ENCODE results near the gene BHLHA15.
"Not testable (repeated sequence)": the region's sequence is repeated elsewhere in the genome, so short reads cannot be mapped to it uniquely, and the experiment has no call there.

Gene BHLHA15

GRCh38 chr7:98211676-98212531 is 665 bp downstream of the BHLHA15 start:
- DNase-seq, result no peak

GRCh38 chr7:98212532-98213041 is 1.3 kb downstream of the BHLHA15 start:
- no peak for DNase-seq

DNA sequence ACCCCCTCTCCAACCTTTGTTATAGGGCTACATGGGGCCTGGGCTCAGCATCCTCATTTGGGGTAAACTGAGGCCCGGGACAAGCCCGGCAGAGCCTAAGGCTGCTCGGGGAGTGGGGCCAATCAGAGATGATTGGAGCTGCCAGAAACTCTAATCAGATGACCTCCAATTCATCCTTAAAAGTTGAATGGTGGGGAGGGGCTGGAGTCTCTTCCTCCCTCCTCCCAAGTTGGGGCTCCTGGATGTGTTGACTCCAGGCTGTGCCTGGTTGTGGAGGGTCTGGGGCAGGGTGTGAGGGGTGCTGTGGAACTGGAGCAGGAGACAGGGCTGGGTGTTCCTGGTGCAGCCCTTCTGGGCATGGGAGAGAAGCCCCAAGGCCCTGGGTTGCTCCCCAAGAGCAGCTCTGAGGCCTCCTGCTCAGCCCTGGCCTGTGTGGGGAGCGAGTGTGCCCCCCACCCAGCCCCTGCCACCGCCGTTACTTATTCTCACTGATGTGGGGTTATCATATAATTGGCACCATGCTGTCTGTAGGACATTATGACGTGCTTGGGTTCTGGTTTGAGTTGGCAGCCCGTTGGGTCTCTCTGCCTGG is 2.2 kb downstream of the BHLHA15 start:
- no peak for DNase-seq

DNA sequence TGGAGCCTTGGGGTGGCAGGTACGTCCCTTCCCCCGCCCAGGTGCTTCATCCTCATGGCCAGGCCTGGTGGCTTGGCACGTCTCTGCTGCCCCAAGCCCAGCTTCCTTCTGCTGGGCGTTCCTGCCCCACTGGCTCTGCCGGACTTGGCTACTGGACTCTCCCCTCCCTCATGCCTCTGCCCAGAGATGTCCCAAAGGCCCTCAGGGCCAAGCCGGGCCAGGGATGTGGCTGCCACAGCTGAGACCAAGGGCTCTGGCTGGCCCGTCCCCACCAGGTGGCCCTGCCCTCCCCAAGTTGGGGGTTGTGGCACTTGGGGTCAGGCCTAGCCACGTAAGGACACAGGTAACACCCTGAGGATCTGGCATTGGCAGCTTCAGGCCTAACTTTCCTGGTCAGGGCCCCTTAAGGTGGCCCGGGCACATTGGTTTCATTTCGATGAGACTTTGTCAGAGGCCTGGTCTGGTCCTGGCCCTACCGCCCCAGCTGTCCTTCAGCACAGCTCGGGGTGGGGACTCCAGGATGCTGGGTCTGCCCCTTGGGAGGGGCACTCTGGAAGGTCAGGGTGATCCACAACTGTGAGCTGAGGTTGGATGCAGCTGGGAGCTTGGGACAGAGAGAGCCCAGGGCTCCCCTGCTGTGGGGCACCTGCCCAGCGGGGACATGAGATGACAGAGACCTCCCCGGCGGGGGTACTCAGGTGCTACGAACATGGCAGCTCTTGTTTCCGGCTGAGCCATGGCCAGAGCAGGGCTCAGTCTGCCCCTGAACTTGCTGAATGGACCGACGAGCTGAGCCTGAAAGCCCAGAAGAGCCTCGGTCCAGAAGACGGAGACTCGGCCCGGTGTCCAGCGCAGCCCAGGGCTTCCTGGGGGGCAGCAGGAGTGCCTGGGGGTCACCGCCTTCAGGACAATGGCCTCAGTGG is 2.9 kb downstream of the BHLHA15 start:
- no peak for DNase-seq

GRCh38 chr7:98214811-98215321 is 3.6 kb downstream of the BHLHA15 start:
- no peak for DNase-seq

- DNase-seq, result no peak
Observed at GRCh38 chr7:98215561-98216495, 4.6 kb downstream of the BHLHA15 start.

DNA sequence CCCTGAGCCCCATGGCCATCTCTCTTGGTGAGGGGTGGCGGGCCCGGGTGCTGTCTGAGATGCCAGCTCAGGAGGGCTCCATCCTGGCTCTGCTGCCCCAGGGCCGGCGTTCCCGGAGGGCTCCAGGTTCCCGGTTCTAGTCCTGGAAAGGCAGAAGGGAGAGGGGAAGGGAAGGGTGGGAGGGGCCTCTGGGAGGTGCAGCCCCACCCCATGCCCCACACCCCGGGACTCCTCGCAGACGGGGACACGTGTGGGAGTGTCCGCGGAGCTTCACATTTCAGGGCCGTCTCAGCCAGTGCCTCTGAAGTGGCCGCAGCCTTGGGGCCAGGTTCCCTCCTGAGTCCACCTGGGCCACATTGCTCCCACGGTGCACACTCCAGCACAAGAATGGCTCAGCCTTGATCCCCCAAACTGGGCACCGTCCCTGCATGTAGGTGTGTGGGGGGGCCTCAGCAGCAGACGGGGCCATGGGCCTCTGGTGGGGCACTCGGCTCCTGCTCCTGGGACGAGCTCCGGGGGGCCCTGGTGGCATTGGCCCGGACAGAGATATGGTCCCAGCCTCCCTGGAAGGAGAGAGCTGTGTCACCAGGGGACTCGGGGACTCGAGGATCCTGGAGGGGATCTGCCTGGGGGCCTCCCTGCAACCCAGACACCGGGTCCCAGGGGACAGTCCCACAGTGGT is 5.8 kb downstream of the BHLHA15 start:
- no peak for DNase-seq

DNA sequence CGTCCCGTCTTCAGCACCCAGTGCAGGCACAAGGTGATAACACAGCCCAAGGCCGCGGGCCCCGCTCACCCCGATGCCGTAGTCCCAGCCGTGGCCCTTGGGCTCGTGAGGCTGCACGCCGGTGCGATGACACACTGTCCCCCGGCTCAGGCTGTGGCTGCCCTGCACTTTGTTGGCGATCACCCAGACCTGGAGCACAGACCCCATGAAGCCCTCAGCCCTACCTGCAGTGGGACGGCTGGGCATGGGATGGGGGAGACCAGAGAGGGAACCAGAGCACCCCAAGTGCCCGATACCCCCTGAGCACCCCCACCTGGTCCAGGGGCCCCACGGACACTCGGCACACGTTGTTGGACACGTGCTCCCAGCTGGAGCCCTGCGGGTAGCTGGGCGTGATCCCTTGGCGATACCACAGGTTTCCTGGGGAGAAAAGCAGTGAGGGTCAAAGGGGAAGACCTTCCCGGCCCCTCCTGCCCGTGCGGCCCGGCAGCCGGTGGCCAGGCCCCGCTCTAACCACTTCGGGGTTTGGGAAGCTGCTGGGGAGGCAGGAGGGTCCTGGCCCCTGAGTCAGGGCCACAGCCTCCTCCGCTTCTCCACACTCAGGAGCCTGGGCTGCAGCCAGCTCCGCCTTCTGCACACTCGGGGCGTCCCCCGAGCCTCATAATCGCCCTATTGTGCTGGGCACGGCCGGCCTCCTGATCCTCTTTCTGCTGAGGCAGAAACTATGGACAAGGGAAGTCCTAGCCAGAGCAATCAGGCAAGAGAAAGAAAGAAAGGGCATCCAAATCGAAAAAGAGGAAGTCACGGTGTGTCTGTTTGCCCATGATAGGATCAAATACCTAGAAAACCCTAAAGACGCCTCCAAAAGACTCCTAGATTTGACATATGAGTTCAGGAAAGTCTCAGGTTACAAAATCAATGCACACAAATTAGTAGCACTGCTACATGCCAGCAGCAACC is 6.7 kb downstream of the BHLHA15 start:
- no peak for DNase-seq

GRCh38 chr7:98219382-98219781 is 8.1 kb downstream of the BHLHA15 start:
- not testable (repeated sequence) for DNase-seq

- DNase-seq, result no peak
Observed at GRCh38 chr7:98221611-98222532, 10.6 kb downstream of the BHLHA15 start.

- no peak for DNase-seq
Observed at GRCh38 chr7:98222533-98223195, 11.4 kb downstream of the BHLHA15 start.

GRCh38 chr7:98223351-98223897 is 12.2 kb downstream of the BHLHA15 start:
- DNase-seq, result no peak

DNA sequence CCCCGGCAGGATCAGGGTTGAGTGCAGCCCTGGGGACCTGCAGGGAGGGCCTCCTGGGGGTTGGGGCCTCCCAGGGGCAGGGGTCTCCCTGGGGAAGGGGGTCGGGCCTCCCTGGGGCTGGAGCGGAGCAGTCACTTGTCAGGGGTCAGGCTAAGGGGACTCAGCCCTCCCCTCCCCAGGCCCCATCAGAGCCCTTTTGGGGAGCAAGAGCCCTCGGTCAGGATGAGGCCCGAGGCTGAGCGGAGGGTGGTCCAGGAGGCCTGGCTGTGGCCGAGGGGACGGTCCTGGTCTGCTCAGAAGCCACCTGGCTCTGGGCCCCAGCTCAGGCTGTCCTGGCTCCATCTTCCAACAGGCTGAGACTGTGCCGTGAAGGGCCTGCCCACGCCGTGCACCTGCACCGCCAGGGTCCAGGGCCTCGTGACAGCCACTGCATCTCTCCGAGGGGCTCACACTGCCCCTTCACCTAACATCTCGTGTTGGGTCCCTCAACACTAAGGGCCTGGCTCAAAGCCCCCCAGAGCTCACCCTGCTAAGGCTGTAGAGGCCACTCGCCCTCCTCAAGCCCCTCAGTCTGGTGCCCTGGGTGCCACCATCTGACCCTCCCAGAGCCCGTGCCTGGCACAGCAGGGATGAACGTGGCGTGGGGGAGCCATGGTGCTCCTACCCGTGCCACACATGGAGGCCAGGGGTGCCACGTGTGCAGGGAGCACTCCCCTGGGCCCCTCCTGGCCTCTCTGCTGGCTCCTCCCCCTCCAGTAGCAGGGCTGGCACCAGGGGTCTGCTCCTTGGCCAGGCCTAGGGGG is 12.9 kb downstream of the BHLHA15 start:
- no peak for DNase-seq

- DNase-seq, result no peak
Observed at GRCh38 chr7:98224701-98225181, 13.5 kb downstream of the BHLHA15 start.

- no peak for DNase-seq
Observed at GRCh38 chr7:98225913-98226614, 14.8 kb downstream of the BHLHA15 start.

GRCh38 chr7:98227939-98228338 is 16.7 kb downstream of the BHLHA15 start:
- DNase-seq, result no peak
